GM20431 (cell line): Measurements from ENCODE around the gene ALX1.
"Not testable (repeated sequence)": the region's sequence is repeated elsewhere in the genome, so short reads cannot be mapped to it uniquely, and the experiment has no call there.

Experiments used
- in situ Hi-C: fragments of 300-500 bp; cut with MseI, MboI; formaldehyde crosslinking; loops from one replicate; pipeline ENCODE4 v1.15.0; 2020; ENCODE audit warnings: low sequenced_read_pairs; ENCODE audit not compliant: unreplicated experiment

The ALX1 gene

DNA sequence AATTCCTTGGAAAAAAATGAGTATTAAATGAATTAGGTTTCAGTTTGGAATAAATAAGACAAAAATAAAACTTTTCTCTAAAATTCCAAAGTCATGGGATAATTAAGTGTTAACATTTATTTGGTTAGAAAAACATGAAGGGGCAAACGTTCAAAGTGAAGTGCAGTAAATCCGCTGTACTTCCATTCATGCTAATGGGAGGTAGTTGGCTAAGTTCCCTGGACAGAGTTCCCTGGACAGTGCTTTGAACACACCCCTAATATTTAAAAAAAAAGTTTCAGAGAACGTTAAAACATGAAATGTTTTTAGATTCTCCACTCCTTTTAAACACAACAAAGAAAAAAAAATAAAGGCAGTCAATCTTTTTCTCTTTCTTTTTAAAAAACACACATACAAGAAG is 16.3 kb downstream of the ALX1 start:
- in situ Hi-C loops = no loop called here

DNA sequence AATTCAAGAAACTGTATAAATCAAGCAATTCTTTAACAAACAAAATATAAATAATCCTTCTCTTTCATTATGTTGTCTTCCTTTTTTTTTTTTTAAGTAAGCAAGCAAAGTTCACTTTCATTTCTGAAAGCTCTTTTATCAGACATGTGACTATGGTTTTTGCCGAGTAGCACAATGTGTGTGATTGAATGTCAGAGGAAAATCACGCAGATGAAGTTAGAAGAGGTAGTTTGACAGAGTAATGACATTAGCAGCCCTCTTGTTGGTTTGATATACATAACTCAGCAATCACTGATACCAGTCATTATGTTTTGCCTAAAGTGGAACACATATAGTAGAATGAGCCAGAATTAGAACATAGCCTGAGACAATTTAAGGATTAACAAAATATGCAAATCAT is 19.0 kb downstream of the ALX1 start:
- in situ Hi-C loops = no loop called here

DNA sequence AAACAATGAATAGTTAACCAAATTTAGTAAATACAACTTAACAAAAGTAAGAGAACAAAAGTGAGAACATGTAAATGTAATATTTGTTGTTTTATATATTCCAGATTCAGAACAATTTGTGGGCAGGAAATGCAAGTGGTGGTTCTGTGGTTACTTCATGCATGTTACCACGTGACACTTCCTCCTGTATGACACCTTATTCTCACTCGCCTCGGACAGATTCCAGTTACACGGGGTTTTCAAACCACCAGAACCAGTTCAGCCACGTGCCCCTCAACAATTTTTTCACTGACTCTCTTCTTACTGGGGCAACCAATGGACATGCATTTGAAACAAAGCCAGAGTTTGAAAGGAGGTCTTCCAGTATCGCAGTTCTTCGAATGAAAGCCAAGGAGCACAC is 21.0 kb downstream of the ALX1 start:
- in situ Hi-C loops = no loop called here

- in situ Hi-C loops = no loop called here
These were observed 28.4 kb downstream of the ALX1 start for GRCh38 chr12:85308374-85308773.

- in situ Hi-C loops = no loop called here
These were observed 29.1 kb downstream of the ALX1 start for GRCh38 chr12:85309125-85309566.

DNA sequence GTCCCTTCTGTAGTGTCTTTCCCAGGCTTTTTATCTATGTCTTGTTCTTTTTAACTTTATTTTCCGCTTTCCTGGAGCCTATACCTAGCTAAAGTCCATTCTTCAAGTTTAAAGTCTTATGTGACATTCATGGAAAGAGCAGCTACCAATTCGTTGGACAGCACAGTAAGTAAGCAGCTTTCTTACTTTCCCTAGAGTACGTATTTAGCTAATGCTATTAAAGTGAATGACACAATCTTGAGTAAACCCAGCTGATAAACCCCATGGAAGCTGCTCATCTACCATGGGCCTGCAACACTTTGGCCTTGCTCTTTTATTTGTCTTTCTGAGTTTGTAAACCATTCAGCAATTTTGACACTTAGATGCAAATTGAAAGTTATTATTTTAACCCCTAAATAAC is 30.0 kb downstream of the ALX1 start:
- in situ Hi-C loops = no loop called here

GRCh38 chr12:85310456-85311076 is 30.5 kb downstream of the ALX1 start:
- in situ Hi-C loops = no loop called here

DNA sequence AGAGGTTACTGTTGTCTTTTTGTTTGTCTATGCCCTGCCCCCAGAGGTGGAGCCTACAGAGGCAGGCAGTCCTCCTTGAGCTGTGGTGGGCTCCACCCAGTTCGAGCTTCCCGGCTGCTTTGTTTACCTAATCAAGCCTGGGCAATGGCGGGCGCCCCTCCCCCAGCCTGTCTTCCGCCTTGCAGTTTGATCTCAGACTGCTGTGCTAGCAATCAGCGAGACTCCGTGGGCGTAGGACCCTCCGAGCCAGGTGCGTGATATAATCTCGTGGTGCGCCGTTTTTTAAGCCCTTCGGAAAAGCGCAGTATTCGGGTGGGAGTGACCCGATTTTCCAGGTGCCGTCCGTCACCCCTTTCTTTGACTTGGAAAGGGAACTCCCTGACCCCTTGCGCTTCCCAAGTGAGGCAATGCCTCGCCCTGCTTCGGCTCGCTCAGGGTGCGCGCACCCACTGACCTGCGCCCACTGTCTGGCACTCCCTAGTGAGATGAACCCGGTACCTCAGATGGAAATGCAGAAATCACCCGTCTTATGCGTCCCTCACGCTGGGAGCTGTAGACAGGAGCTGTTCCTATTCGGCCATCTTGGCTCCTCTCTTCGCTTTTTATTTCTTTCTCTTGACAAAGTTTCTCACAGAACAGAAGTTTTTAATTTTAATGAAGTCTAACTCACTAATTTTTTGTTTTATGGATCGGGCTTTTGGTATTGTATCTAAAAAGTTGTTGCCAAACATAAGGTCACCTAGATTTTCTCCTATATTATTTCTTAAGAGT is 38.0 kb downstream of the ALX1 start:
- in situ Hi-C loops = not testable (repeated sequence)

GRCh38 chr12:85322715-85323114 is 42.7 kb downstream of the ALX1 start:
- in situ Hi-C loops = no loop called here

DNA sequence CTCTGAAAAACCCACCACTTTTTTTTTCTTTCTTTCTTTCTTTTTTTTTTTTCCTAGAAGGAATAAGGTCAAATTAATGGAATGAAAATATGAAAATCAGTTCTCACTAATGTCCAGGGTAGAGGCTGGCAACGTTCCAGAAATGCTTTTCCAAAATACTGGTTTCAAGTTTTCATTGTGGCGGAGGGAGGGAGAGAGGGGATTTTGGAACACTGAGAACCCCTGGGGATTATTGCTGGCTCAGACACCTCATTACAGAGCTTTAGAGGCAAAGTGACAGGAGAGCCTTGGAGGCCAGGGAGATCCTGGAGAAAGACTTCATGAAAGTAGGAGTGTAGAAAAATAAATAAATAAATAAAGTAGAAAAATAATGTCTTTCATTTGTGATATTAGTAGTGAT is 45.4 kb downstream of the ALX1 start:
- in situ Hi-C loops = no loop called here

DNA sequence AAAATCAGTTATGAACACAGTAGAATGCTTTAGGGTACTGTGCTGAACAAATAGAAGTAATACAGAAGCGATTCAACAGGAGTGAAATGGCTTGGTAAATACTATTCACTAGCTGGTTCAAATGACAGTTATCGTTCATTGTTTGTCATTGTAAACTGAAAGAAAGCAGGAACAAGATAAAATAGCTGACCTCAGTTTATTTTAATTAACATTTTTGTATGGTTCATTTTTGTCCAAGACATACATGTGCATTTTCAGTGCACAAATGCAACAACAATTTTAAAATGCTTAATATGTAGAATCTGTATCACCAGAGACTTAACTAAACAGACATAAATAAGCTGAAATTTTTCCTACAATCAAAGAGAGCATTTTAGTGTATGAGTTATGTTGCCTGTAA is 49.9 kb downstream of the ALX1 start:
- in situ Hi-C loops = no loop called here

DNA sequence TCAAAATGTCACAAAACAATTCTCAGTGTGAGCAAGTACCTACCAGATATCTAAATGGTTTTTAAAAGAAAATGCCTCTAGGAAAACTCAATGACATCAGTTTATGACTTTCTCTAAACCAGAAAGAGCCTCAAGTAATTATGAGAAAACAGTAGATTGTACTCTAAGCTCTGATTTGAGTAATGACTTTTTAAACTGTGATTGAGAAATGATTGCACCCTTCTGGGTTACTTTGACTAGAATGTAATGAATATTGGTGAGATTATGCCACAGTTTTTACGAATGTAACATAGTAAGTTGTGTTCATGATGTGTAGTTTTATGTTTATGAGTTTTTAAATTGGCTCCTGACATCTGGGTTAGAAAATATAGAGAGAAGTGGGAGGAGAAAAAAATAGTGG is 68.8 kb downstream of the ALX1 start:
- in situ Hi-C loops = no loop called here

DNA sequence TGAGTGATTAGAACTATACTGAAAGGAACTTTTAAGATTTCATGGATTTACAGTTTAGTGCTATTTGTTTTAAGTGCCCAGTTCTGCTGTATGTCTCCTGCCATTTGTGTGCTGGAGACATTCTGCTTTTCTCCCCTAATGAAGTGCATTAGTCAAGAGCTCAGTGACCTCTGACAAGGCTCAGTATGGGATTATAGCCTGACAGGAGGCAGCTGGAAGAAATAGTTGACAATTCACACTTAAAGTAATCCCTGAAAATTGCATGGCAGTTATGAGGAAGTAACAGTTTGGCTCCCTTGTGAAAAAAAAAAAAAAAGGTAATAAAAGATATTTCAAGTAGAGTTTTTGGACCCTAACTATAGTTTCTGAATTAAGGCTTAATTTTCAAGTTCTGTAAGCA is 70.3 kb downstream of the ALX1 start:
- in situ Hi-C loops = no loop called here
